ENCODE results near the gene GDPD5. TPM values are rescaled to one million over a fixed set of nuclear protein-coding genes. Genes with fewer than 3 reads are reported as not detected.
A peak's percentile ranks its signal among the peaks of the same experiment; 100 is the strongest.
"Not testable (repeated sequence)": the region's sequence is repeated elsewhere in the genome, so short reads cannot be mapped to it uniquely, and the experiment has no call there.

GDPD5 gene
- total RNA-seq, 1 experiment from 2014 or later: 12.5 TPM

DNA sequence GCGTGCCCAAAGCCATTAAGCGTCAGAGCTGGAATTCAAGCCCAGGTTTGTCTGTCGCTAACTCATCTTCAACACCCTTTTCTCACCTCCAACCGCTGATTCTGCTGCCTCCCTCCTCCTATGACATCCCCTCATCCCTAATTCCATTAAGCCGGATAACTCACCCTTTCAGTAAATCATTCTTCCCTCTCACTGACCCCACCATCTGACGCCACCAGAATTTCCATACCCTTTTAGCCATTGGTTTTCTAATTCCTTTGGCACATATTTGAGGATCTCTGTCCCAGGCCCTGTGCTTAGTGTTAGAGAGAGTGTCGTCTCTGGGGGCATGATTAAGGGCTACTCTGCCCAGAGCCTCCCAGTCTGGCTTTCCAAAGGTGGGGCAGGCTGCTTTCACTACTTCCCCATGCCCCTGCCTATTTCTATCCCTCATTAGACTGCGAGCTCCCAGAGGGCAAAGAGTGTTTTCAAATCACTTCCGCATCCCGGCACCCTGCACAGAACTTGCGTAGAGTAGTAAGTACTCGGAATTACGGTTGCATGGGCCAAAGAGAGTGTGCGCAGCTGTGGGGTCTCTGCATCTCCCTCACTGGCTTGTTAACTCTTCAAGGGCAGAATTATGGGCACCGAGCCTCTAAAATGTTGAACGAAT is 96.6 kb downstream of the GDPD5 start:
- no peak overlapping the region for H3K4me3 ChIP-seq (ENCODE audit: insufficient read depth, low read depth, low read length)
- peaks cover 56% of the 10 kb centered on the region for H3K27me3 ChIP-seq (ENCODE audit: control insufficient read depth, insufficient read depth, low read length)
- H3K36me3 ChIP-seq (replicated peaks; ENCODE audit: control insufficient read depth, insufficient read depth, low read length): no peaks in the 10 kb centered on the region
- DNase-seq: no peak

DNA sequence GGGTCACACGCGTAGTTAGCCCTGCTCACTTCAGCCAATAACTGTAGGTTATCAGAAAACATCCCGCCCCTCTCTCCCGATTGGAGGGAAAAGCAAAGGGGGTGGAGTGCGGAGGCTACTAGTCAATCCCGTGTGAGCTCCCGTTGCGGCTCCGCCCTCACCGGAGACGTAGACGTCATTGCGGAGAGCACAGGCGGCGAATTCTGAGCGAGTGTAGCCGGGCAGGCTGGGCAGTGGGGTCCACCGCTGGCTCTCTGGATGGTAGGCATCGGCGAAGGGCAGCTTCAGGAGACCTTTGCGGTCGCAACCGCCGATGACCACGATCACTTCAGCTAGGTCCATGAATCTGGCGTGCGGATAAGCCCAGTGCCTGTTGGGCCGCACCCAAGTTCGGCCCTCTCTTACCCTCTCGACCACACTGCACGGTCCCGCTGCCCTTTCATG is 97.4 kb downstream of the GDPD5 start:
- H3K4me3 ChIP-seq (ENCODE audit: insufficient read depth, low read depth, low read length): peak overlapping the region; percentile 38
- H3K36me3 ChIP-seq (replicated peaks; ENCODE audit: control insufficient read depth, insufficient read depth, low read length): peaks cover under 1% of the 10 kb centered on the region
- H3K27me3 ChIP-seq (ENCODE audit: control insufficient read depth, insufficient read depth, low read length): peaks cover 53% of the 10 kb centered on the region
- peak; percentile 90 for DNase-seq

DNA sequence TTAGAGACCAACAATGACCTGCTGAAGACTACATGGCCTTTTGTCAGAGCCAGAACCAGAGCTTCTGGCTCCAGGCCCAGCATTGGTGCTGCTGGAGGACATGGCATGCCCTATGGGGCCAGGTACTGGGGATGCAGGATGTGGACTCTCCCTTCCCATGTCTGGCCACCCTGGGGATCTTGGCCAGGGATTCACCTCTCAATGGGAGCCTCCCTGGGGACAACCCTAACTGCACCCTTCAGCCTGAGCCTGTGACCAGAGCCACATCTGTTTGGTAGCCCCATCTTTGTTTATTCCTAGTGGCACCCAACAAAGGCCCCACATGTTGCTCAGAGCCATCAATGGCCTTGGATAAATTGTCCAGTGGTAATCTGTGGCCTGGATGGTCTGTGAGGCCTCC is 98.6 kb downstream of the GDPD5 start:
- DNase-seq: no peak
- H3K27me3 ChIP-seq (ENCODE audit: control insufficient read depth, insufficient read depth, low read length): peaks cover 42% of the 10 kb centered on the region
- H3K4me3 ChIP-seq (ENCODE audit: insufficient read depth, low read depth, low read length): no peak overlapping the region
- H3K36me3 ChIP-seq (replicated peaks; ENCODE audit: control insufficient read depth, insufficient read depth, low read length): peaks cover 8% of the 10 kb centered on the region

DNA sequence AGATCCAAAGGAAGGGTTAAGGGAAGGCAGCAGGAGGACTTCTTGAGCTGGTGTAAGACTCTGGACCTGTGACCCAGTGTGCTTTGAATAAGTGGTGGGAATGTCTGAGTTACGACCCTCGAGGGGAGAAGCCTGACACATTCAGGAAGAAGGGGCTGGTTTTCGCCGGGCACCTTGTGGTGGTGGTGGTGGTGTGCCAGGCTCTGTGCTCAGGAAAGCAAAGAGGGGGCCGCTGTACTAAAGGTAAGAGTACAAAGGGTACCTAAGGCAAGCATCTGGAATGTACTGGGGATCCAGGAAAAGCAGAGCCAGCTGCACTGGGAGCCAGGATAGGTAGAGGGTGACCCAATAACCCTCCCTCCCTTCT is 99.0 kb downstream of the GDPD5 start:
- Histone ChIP-seq H3K36me3 (replicated peaks; ENCODE audit: control insufficient read depth, insufficient read depth, low read length) (peaks cover 8% of the 10 kb centered on the region), H3K4me3 (ENCODE audit: insufficient read depth, low read depth, low read length) (no peak overlapping the region), H3K27me3 (ENCODE audit: control insufficient read depth, insufficient read depth, low read length) (peaks cover 37% of the 10 kb centered on the region)
- DNase-seq: no peak

DNA sequence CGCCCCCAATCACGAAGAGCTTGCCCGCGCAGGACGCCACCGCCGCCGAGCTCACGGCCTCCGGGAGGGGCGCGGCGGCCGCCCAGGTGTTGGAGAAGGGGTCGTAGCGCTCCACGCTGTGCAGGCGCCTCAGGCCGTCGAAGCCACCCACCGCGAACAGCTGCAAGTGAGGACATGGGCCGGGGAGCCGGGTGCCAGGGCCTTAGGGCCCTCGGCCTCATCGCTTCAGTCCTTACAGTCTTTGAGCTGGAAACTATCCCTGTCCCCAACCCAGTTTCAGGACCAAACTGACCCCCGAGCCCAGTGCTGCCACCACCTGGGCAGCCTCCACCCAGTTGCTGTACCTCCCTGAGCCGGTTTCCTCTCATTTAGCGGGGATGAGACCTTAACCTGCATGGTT is 100.3 kb downstream of the GDPD5 start:
- no peak overlapping the region for H3K4me3 ChIP-seq (ENCODE audit: insufficient read depth, low read depth, low read length)
- DNase-seq: peak; percentile 95
- peaks cover 8% of the 10 kb centered on the region for H3K36me3 ChIP-seq (replicated peaks; ENCODE audit: control insufficient read depth, insufficient read depth, low read length)
- peaks cover 24% of the 10 kb centered on the region for H3K27me3 ChIP-seq (ENCODE audit: control insufficient read depth, insufficient read depth, low read length)

DNA sequence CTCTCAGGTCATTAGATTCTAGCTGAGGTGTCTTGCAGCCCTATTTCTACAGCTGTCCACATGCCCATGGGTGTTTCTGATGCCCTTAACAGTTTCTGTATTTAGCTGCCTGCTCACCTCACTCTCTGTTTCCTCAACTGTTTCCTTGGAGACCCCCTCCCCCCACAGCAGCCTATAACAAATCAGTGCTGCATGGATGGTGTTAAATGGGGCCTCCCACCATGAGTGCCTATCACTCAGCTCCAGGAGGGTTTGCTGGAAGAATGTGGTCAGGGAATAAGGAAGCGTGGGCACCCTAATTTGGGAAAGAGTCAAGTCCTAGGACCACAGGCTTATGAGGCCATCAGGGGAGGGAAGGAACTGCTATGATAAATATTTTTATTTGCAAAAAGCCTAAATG is 101.3 kb downstream of the GDPD5 start:
- H3K4me3 ChIP-seq (ENCODE audit: insufficient read depth, low read depth, low read length): no peak overlapping the region
- H3K27me3 ChIP-seq (ENCODE audit: control insufficient read depth, insufficient read depth, low read length): peaks cover 14% of the 10 kb centered on the region
- no peak for DNase-seq
- peaks cover 8% of the 10 kb centered on the region for H3K36me3 ChIP-seq (replicated peaks; ENCODE audit: control insufficient read depth, insufficient read depth, low read length)

DNA sequence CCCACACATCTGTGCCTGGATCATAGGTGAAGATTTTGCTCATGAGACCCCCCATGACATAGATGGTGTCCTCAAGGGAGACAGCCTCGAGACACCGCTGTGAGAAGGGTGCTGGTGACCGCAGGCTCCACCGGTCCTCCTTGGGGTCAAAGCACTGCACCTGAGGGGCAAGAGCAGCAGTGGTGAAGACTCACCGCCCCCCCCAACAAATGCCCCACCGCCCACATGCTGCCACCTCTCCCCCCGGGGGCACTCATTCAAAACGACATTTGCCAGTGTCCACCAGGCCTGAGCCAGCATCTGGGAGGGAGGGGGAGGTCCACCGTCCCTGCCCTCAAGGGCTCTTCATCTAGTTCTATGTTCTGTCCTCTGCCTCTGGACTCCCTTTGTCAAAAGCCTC is 102.0 kb downstream of the GDPD5 start:
- DNase-seq: no peak
- H3K4me3 ChIP-seq (ENCODE audit: insufficient read depth, low read depth, low read length): no peak overlapping the region
- H3K36me3 ChIP-seq (replicated peaks; ENCODE audit: control insufficient read depth, insufficient read depth, low read length): peaks cover 8% of the 10 kb centered on the region
- peaks cover 7% of the 10 kb centered on the region for H3K27me3 ChIP-seq (ENCODE audit: control insufficient read depth, insufficient read depth, low read length)

DNA sequence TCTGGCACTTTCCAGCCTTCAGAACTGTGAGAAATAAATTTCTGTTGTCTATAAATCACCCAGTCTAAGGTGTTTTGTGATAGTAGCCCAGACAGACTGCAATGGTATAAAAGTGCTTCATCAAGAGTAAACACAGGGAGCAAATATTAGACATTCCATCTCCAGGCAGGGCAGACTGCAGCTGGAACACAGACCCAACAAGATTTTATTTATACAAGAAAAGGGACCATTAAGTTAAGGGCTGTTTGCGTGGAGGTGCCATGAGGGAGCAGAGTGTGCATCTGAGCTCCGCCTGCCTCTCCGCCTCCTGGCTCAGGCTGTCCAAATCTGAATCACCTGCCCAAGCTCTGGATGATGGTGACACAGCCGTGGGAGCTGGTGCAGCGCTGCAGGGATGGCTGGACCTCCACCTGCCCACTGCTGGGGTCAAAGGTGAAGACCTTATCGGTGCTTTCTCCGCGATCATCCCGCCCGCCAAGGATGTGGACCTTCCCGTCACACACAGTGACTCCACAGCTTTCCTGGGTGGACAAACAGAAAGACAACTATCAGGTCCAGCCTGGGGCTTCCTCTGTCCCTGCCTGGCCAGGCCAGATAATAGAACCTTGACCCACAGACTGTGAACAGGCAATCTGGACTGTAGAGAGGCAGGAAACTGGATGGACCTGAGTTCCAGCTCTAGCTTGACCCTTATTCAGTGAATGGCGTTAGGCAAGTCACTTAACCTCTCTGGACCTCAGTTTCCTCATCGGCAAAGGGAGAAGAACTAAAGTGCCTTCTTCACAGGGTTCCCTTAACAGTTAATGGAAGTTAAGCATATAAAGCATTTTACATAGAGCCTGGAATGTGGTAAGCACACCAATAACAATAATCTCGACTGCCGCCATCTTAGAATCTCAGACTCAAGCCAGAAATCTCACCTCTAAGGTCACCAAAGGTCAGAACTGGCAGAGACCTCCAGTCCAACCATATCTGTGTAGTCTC is 103.2 kb downstream of the GDPD5 start:
- Histone ChIP-seq H3K36me3 (replicated peaks; ENCODE audit: control insufficient read depth, insufficient read depth, low read length) (peaks cover 9% of the 10 kb centered on the region), H3K4me3 (ENCODE audit: insufficient read depth, low read depth, low read length) (no peak overlapping the region), H3K27me3 (ENCODE audit: control insufficient read depth, insufficient read depth, low read length) (peaks cover 1% of the 10 kb centered on the region; the same call in 1 of the 2 replicates)
- peak; percentile 28 for DNase-seq

DNA sequence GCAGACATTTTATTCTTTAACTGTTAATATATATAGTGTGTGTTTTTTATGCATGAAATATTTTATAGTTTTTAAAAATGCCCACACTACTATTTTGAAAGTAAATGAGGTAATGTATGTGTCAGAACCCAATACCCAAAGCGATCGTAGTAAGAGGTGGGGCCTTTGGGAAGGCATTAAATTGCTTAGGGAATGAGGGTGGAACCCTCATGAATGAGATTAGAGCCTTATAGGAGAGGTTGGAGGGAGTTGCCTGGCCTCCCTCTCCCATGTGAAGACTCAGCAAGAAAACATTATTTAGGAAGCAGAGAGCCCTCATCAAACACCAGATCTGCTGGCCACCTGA is 103.9 kb downstream of the GDPD5 start:
- Histone ChIP-seq H3K36me3 (replicated peaks; ENCODE audit: control insufficient read depth, insufficient read depth, low read length) (peaks cover 9% of the 10 kb centered on the region), H3K4me3 (ENCODE audit: insufficient read depth, low read depth, low read length) (no peak overlapping the region), H3K27me3 (ENCODE audit: control insufficient read depth, insufficient read depth, low read length) (no peaks in the 10 kb centered on the region; the same call in 1 of the 2 replicates)
- no peak for DNase-seq

DNA sequence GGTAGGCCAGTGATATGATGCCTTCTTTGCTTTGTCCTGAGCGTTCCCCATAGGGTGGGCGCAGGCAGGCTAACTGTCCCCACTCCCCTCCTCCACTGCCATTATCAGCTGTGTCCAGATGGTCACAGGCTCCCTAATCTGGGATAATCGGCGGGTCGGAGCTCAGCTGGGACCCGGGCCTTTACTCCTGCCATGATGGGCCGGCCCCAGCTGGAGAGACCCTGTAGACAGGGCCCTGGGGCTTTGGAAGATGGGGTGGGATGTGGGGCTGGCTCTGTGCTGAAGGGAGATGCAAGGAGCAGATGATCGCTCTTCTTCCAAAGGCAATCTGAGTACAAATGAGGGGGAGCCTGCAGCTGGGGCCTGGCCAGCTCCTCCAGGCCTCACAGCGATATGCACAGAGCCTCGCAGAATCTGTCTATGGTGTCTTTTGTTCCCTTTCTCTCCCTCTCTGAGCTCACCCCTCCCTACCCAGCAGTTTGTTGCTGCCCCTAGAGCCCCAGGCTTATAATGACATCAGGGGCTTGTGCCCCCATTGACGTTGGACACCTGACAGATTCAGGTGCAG is 104.6 kb downstream of the GDPD5 start:
- peaks cover 11% of the 10 kb centered on the region for H3K36me3 ChIP-seq (replicated peaks; ENCODE audit: control insufficient read depth, insufficient read depth, low read length)
- DNase-seq: peak; percentile 69
- no peaks in the 10 kb centered on the region for H3K27me3 ChIP-seq (ENCODE audit: control insufficient read depth, insufficient read depth, low read length)
- H3K4me3 ChIP-seq (ENCODE audit: insufficient read depth, low read depth, low read length): no peak overlapping the region

DNA sequence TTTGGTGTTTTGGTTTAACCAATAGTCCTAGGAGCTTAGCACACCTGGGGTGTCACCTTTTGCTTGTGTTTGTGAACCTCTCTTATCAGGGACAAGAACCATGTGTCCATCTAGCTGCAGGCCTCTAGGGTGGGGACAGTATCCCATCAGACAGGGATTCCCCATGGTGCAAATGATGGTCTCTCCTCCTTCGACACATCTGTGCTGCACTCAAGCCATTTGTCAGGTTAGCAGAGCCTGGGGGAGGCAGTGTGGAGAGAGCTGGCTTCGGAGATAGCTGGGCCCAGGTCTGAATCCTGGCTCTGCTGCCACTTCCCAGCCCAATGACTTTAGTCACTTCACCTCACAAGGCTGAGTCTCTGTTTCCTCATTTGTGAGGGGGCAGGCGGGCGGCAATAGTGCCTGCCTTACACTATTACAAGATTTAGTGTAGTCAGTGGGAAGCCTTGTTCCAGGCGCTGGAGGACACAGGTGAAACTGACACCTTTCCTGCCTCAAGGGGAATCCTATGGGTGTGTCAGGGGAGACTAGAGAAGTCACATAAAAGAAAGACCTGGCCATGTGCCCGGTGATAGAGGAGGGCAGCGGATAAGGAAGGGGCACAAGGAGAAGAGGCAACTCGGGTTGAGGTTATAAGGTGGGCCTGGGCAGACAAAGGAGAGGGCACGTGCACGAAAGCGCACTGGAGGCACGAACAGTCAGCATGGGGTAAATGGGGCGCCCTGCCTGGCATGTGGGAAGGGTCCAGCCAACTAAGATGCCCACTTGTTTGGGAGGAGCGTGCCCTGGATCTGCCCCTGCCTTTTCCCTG is 105.3 kb downstream of the GDPD5 start:
- peak; percentile 41 for DNase-seq
- Histone ChIP-seq H3K36me3 (replicated peaks; ENCODE audit: control insufficient read depth, insufficient read depth, low read length) (peaks cover 13% of the 10 kb centered on the region), H3K4me3 (ENCODE audit: insufficient read depth, low read depth, low read length) (no peak overlapping the region), H3K27me3 (ENCODE audit: control insufficient read depth, insufficient read depth, low read length) (no peaks in the 10 kb centered on the region)

DNA sequence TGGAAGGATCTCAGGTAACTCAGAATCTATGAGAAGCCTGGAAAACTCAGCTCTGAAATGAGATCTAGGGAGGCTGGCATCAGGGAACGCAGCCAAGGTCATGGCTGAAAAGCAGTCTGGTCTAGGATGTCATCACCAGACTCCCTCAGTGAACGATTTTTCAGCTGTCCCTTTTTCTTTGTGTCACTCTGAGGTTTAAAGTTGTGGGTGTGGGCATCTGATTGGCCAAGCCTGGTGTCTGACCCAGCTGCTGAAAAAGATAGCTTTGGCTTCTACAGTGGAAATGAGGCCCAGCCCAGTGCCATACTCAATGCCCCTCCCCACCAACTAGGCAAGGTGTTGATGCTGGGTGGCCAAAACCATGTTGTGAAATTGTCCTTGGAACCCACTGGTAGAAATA is 111.9 kb downstream of the GDPD5 start:
- H3K36me3 ChIP-seq (replicated peaks; ENCODE audit: control insufficient read depth, insufficient read depth, low read length): peaks cover 28% of the 10 kb centered on the region
- no peak overlapping the region for H3K4me3 ChIP-seq (ENCODE audit: insufficient read depth, low read depth, low read length)
- no peak for DNase-seq
- no peaks in the 10 kb centered on the region for H3K27me3 ChIP-seq (ENCODE audit: control insufficient read depth, insufficient read depth, low read length)

DNA sequence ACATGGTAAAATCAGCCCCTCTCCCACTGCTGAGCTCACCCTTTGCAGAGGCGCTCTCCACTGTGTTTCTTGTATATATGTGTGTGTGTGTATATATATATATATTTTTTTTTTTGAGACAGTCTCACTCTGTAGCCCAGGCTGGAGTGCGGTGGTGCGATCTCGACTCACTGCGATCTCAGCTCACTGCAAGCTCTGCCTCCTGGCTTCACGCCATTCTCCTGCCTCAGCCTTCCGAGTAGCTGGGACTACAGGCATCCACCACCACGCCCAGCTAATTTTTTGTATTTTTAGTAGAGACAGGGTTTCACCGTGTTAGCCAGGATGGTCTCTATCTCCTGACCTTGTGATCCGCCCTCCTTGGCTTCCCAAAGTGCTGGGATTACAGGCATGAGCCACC is 112.6 kb downstream of the GDPD5 start:
- not testable (repeated sequence) for DNase-seq; H3K27me3 ChIP-seq (ENCODE audit: control insufficient read depth, insufficient read depth, low read length); H3K4me3 ChIP-seq (ENCODE audit: insufficient read depth, low read depth, low read length)
- H3K36me3 ChIP-seq (replicated peaks; ENCODE audit: control insufficient read depth, insufficient read depth, low read length): peaks cover 29% of the 10 kb centered on the region

DNA sequence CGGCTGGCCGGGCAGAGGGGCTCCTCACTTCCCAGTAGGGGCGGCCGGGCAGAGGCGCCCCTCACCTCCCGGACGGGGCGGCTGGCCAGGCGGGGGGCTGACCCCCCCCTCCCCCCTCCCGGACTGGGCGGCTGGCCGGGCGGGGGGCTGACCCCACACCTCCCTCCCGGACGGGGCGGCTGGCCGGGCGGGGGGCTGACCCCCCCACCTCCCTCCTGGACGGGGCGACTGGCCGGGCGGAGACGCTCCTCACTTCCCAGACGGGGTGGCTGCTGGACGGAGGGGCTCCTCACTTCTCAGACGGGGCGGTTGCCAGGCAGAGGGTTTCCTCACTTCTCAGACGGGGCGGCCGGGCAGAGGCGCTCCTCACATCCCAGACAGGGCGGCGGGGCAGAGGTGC is 115.8 kb downstream of the GDPD5 start:
- not testable (repeated sequence) for H3K27me3 ChIP-seq (ENCODE audit: control insufficient read depth, insufficient read depth, low read length); DNase-seq; H3K4me3 ChIP-seq (ENCODE audit: insufficient read depth, low read depth, low read length)
- H3K36me3 ChIP-seq (replicated peaks; ENCODE audit: control insufficient read depth, insufficient read depth, low read length): peaks cover 47% of the 10 kb centered on the region

All from H7 (cell line).